Measurements from ENCODE around the gene KRT80. TPM values are rescaled to one million over a fixed set of nuclear protein-coding genes. Genes with fewer than 3 reads are reported as not detected.

KRT80 gene
- total and polyA plus RNA-seq, 8 donors = 4.8 to 18.3 (median 8.6) TPM

- intact Hi-C loops (cut with DNase I) = no loop called here
- Histone ChIP-seq H3K4me1 (peaks cover 27 to 44% (median 30%) of the 10 kb centered on the region in 3 donors), H3K9me3 (no peaks in the 10 kb centered on the region), H3K27me3 (no peaks in the 10 kb centered on the region), H3K36me3 (no peaks in the 10 kb centered on the region), H3K27ac (peak overlapping the region in 2 of 4 donors; percentile 17 to 75), H3K4me3 (no peak overlapping the region)
- TF ChIP-seq, protein P1, sequence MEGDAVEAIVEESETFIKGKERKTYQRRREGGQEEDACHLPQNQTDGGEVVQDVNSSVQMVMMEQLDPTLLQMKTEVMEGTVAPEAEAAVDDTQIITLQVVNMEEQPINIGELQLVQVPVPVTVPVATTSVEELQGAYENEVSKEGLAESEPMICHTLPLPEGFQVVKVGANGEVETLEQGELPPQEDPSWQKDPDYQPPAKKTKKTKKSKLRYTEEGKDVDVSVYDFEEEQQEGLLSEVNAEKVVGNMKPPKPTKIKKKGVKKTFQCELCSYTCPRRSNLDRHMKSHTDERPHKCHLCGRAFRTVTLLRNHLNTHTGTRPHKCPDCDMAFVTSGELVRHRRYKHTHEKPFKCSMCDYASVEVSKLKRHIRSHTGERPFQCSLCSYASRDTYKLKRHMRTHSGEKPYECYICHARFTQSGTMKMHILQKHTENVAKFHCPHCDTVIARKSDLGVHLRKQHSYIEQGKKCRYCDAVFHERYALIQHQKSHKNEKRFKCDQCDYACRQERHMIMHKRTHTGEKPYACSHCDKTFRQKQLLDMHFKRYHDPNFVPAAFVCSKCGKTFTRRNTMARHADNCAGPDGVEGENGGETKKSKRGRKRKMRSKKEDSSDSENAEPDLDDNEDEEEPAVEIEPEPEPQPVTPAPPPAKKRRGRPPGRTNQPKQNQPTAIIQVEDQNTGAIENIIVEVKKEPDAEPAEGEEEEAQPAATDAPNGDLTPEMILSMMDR (IDR thresholded peaks at IDR 0.05) = no peak
- ATAC-seq (no peak), FAIRE-seq (peak; percentile 70), DNase-seq (no peak)
- WGBS, 2 donors = 94 to 95% methylated on average over 5 of the region's 5 CpGs
Measured at GRCh38 chr12:52223406-52224039, 31.7 kb upstream of the KRT80 start.

DNA sequence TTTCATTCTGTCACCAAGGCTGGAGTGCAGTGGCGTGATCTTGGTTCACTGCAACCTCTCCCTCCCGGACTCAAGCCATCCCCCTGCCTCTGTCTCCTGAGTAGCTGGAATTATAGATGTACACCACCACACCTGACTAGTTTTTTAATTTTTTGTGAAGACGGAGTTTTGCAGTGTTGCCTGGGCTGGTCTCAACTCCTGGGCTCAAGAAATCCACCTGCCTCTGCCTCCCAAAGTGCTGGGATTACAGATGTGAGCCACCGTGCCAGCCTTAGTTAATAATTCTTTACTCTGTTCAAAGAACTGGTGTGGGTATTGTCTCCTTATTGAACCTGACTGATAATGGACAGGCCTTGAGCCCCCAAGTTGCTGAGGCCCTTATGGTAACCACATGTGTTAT lies 30.9 kb upstream of the KRT80 start:
- 40 to 45% methylated on average over 4 of the region's 4 CpGs for WGBS, 2 donors
- ATAC-seq = peak; percentile 29 to 71 (median 67)
- no peak for FAIRE-seq
- no peak overlapping the region for H3K4me3 ChIP-seq
- DNase-seq = peak in 2 of 6 donors; percentile 3 to 39
- H3K27me3 ChIP-seq = no peaks in the 10 kb centered on the region
- H3K4me1 ChIP-seq = peaks cover 33 to 49% (median 35%) of the 10 kb centered on the region in 3 donors
- TF ChIP-seq, protein P1 (IDR thresholded peaks at IDR 0.05) = no peak
- intact Hi-C loops (cut with DNase I) = no loop called here
- no peaks in the 10 kb centered on the region for H3K9me3 ChIP-seq
- H3K36me3 ChIP-seq = no peaks in the 10 kb centered on the region
- H3K27ac ChIP-seq = peak overlapping the region in 3 of 4 donors; percentile 17 to 75 (median 75)

GRCh38 chr12:52221912-52222457 lies 30.2 kb upstream of the KRT80 start:
- FAIRE-seq = no peak
- peak; percentile 51 to 71 (median 66) for ATAC-seq

GRCh38 chr12:52221070-52221781 lies 29.4 kb upstream of the KRT80 start:
- H3K4me3 ChIP-seq = no peak overlapping the region
- no peaks in the 10 kb centered on the region for H3K9me3 ChIP-seq
- TF ChIP-seq, protein P1 (IDR thresholded peaks at IDR 0.05) = no peak
- intact Hi-C loops (cut with DNase I) = no loop called here
- ATAC-seq = no peak
- DNase-seq = no peak
- WGBS, 2 donors = 35 to 40% methylated on average over 4 of the region's 4 CpGs
- no peak for FAIRE-seq
- H3K27ac ChIP-seq = peak overlapping the region in 2 of 4 donors; percentile 75
- no peaks in the 10 kb centered on the region for H3K27me3 ChIP-seq
- H3K36me3 ChIP-seq = no peaks in the 10 kb centered on the region
- H3K4me1 ChIP-seq = peaks cover 43 to 64% (median 46%) of the 10 kb centered on the region in 3 donors

More at GRCh38 chr12:52221912-52222457, 30.2 kb upstream of the KRT80 start:
- 15 to 16% methylated on average over 8 of the region's 8 CpGs for WGBS, 2 donors
- Histone ChIP-seq H3K4me1 (peaks cover 39 to 56% (median 42%) of the 10 kb centered on the region in 3 donors), H3K36me3 (no peaks in the 10 kb centered on the region), H3K27ac (peak overlapping the region in 3 of 4 donors; percentile 17 to 75 (median 75)), H3K27me3 (no peaks in the 10 kb centered on the region), H3K9me3 (no peaks in the 10 kb centered on the region), H3K4me3 (no peak overlapping the region)
- intact Hi-C loops (cut with DNase I) = no loop called here
- peak; percentile 68 to 86 (median 80) for DNase-seq
- TF ChIP-seq, protein P1 (IDR thresholded peaks at IDR 0.05) = peak; percentile 17 to 55 (median 46)

Measured in pancreas (tissue), 10 donors.